Activated CD4-positive, alpha-beta T cell treated with anti-CD3 and anti-CD28 coated beads for 1 hour (primary cell): ENCODE measurements around the gene EP300.
A peak's percentile ranks its signal among the peaks of the same experiment; 100 is the strongest.
"Not testable (repeated sequence)": the region's sequence is repeated elsewhere in the genome, so short reads cannot be mapped to it uniquely, and the experiment has no call there.

Source experiments
- DNase-seq: peaks from one replicate; pipeline ENCODE4 v3.0.0-alpha.2; 2020

The EP300 gene

GRCh38 chr22:41091132-41092022, 1.0 kb upstream of the EP300 start:
- peak; percentile 99 for DNase-seq

- DNase-seq: no peak
These were observed 537 bp downstream of the EP300 start for GRCh38 chr22:41092847-41093411.

GRCh38 chr22:41094041-41094593, 1.7 kb downstream of the EP300 start:
- no peak for DNase-seq

- no peak for DNase-seq
These were observed 4.0 kb downstream of the EP300 start for GRCh38 chr22:41096391-41096790.

GRCh38 chr22:41096841-41097240, 4.4 kb downstream of the EP300 start:
- no peak for DNase-seq

- DNase-seq: no peak
These were observed 6.6 kb downstream of the EP300 start for GRCh38 chr22:41099036-41099435.

GRCh38 chr22:41106122-41106968, 14.0 kb downstream of the EP300 start:
- no peak for DNase-seq

- DNase-seq: not testable (repeated sequence)
These were observed 14.6 kb downstream of the EP300 start for GRCh38 chr22:41106969-41107325.

- DNase-seq: no peak
These were observed 18.6 kb downstream of the EP300 start for GRCh38 chr22:41110968-41111367.

GRCh38 chr22:41116342-41116741, 23.9 kb downstream of the EP300 start:
- no peak for DNase-seq

GRCh38 chr22:41117127-41117965, 25.0 kb downstream of the EP300 start:
- DNase-seq: no peak

GRCh38 chr22:41123151-41123550, 30.8 kb downstream of the EP300 start:
- no peak for DNase-seq

GRCh38 chr22:41124086-41124485, 31.7 kb downstream of the EP300 start:
- no peak for DNase-seq

GRCh38 chr22:41127451-41127850, 35.1 kb downstream of the EP300 start:
- DNase-seq: no peak

GRCh38 chr22:41128606-41129005, 36.2 kb downstream of the EP300 start:
- DNase-seq: no peak

- DNase-seq: no peak
These were observed 40.2 kb downstream of the EP300 start for GRCh38 chr22:41132550-41132949.

- DNase-seq: no peak
These were observed 48.1 kb downstream of the EP300 start for GRCh38 chr22:41140365-41140957.

GRCh38 chr22:41145921-41146320, 53.5 kb downstream of the EP300 start:
- not testable (repeated sequence) for DNase-seq

GRCh38 chr22:41146573-41146972, 54.2 kb downstream of the EP300 start:
- DNase-seq: no peak

GRCh38 chr22:41147722-41148121, 55.3 kb downstream of the EP300 start:
- DNase-seq: no peak

- no peak for DNase-seq
These were observed 60.5 kb downstream of the EP300 start for GRCh38 chr22:41152902-41153301.

- no peak for DNase-seq
These were observed 64.7 kb downstream of the EP300 start for GRCh38 chr22:41157083-41157482.
